ENCODE results near the gene SLC24A1. TPM values are rescaled to one million over a fixed set of nuclear protein-coding genes. Genes with fewer than 3 reads are reported as not detected.

Gene SLC24A1
- total RNA-seq, 1 donor from 2014 or later, result 10.3 TPM

DNA sequence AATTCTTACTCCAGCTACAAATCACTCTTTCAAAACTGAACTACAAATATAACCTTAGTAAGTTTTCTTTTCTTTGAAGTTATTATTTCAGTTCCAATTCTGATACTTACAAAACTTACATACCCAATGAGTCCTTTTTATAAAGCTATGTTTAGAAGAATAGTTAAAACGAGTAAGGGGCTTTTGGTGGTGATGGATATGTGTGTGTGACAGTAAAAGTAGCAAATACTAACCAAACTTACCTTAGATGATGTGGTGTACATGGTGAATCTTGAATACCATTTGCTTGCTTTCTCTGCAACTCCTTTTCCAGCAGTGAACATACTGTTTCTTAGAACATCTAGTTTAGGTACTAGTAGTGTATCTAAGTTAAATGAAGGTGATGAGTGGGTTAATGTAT lies 68.4 kb downstream of the SLC24A1 start:
- H3K36me3 Mint-ChIP-seq (ENCODE audit: low read depth, unreplicated experiment), result peaks cover 22% of the 10 kb centered on the region
- no peak overlapping the region for H3K4me3 Mint-ChIP-seq (ENCODE audit: unreplicated experiment)
- FAIRE-seq (no peak), DNase-seq (ENCODE audit: low read depth) (no peak)
- no peak overlapping the region for H3K27ac Mint-ChIP-seq (ENCODE audit: unreplicated experiment)
- no peaks in the 10 kb centered on the region for H3K79me2 ChIP-seq (ENCODE audit: insufficient read depth, low read length)
- TF ChIP-seq, protein P1, sequence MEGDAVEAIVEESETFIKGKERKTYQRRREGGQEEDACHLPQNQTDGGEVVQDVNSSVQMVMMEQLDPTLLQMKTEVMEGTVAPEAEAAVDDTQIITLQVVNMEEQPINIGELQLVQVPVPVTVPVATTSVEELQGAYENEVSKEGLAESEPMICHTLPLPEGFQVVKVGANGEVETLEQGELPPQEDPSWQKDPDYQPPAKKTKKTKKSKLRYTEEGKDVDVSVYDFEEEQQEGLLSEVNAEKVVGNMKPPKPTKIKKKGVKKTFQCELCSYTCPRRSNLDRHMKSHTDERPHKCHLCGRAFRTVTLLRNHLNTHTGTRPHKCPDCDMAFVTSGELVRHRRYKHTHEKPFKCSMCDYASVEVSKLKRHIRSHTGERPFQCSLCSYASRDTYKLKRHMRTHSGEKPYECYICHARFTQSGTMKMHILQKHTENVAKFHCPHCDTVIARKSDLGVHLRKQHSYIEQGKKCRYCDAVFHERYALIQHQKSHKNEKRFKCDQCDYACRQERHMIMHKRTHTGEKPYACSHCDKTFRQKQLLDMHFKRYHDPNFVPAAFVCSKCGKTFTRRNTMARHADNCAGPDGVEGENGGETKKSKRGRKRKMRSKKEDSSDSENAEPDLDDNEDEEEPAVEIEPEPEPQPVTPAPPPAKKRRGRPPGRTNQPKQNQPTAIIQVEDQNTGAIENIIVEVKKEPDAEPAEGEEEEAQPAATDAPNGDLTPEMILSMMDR (IDR thresholded peaks at IDR 0.05; ENCODE audit: insufficient read depth, low read depth, low read length), result no peak
- TF ChIP-seq EZH2 (IDR thresholded peaks at IDR 0.05; ENCODE audit: insufficient read depth, low read length), result no peak
- no peak overlapping the region for H2AFZ ChIP-seq (ENCODE audit: low read depth, low read length)
- H3K27me3 ChIP-seq (ENCODE audit: insufficient read depth, low read length), result no peaks in the 10 kb centered on the region
- H3K9me3 ChIP-seq (ENCODE audit: insufficient read depth, low read depth, low read length), result no peaks in the 10 kb centered on the region
- H3K4me1 ChIP-seq (ENCODE audit: insufficient read depth, low read length), result no peaks in the 10 kb centered on the region
- no peak overlapping the region for H3K4me3 ChIP-seq (ENCODE audit: insufficient read depth, low read depth, low read length)
- no peak overlapping the region for H3K9ac ChIP-seq (ENCODE audit: low read length)
- no peak overlapping the region for H3K27ac ChIP-seq (ENCODE audit: low read depth, low read length)
- H4K20me1 ChIP-seq (ENCODE audit: insufficient read depth, low read length), result no peaks in the 10 kb centered on the region
- peaks cover 14% of the 10 kb centered on the region for H3K36me3 ChIP-seq (ENCODE audit: insufficient read depth, low read length)
- H3K27me3 Mint-ChIP-seq (ENCODE audit: low read depth, unreplicated experiment), result no peaks in the 10 kb centered on the region
- no peaks in the 10 kb centered on the region for H3K4me1 Mint-ChIP-seq (ENCODE audit: low read depth, unreplicated experiment)
- H3K4me2 ChIP-seq (ENCODE audit: low read length), result no peak overlapping the region
- peaks cover 2% of the 10 kb centered on the region for H3K9me3 Mint-ChIP-seq (ENCODE audit: unreplicated experiment)

DNA sequence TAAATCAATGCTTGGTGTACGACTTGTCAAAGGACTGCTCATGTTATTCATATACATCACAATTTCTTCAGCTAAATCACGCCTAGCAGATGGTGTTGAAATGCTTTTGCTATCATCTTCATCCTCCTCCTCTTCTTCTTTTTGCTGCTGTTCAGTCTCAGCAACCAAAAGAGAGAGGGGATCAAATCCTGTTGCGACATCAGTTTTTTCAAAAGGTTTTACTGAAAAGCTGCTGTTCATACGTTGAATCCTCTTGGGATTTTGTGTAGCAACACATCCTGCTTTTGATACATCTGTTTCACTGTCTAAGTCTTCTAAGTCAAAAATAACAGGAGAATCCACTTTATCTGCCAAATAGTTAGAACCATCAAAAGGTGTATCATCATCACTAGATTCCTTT lies 69.0 kb downstream of the SLC24A1 start:
- Mint-ChIP-seq H3K27me3 (ENCODE audit: low read depth, unreplicated experiment) (no peaks in the 10 kb centered on the region), H3K36me3 (ENCODE audit: low read depth, unreplicated experiment) (peaks cover 19% of the 10 kb centered on the region), H3K9me3 (ENCODE audit: unreplicated experiment) (peaks cover 2% of the 10 kb centered on the region), H3K4me3 (ENCODE audit: unreplicated experiment) (no peak overlapping the region), H3K4me1 (ENCODE audit: low read depth, unreplicated experiment) (no peaks in the 10 kb centered on the region), H3K27ac (ENCODE audit: unreplicated experiment) (no peak overlapping the region)
- H3K36me3 ChIP-seq (ENCODE audit: insufficient read depth, low read length), result peaks cover 14% of the 10 kb centered on the region
- no peaks in the 10 kb centered on the region for H4K20me1 ChIP-seq (ENCODE audit: insufficient read depth, low read length)
- no peaks in the 10 kb centered on the region for H3K4me1 ChIP-seq (ENCODE audit: insufficient read depth, low read length)
- FAIRE-seq (no peak), DNase-seq (ENCODE audit: low read depth) (no peak)
- no peak overlapping the region for H3K27ac ChIP-seq (ENCODE audit: low read depth, low read length)
- H3K27me3 ChIP-seq (ENCODE audit: insufficient read depth, low read length), result no peaks in the 10 kb centered on the region
- H3K9me3 ChIP-seq (ENCODE audit: insufficient read depth, low read depth, low read length), result no peaks in the 10 kb centered on the region
- no peak overlapping the region for H3K4me3 ChIP-seq (ENCODE audit: insufficient read depth, low read depth, low read length)
- H3K4me2 ChIP-seq (ENCODE audit: low read length), result no peak overlapping the region
- no peak overlapping the region for H3K9ac ChIP-seq (ENCODE audit: low read length)
- TF ChIP-seq EZH2 (IDR thresholded peaks at IDR 0.05; ENCODE audit: insufficient read depth, low read length), result no peak
- no peak overlapping the region for H2AFZ ChIP-seq (ENCODE audit: low read depth, low read length)
- no peaks in the 10 kb centered on the region for H3K79me2 ChIP-seq (ENCODE audit: insufficient read depth, low read length)

DNA sequence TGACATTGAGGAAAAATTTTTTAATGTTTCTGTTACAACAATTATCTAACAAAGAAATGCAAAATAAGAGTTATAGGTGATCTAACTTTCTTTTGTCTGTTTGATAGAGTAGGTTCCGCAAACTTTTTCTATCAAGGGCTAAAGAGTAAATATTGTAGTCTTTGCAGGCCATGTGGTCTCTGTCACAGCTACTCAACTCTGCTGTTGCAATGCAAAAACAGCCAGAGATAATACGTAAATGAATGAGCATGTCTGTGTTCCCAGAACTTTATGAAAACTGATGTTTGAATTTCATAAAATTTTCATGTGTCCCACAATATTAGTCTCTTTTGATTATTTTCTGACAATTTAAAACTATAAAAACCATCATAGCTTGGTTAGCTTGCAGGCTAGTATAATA lies 73.3 kb downstream of the SLC24A1 start:
- Histone ChIP-seq H4K20me1 (ENCODE audit: insufficient read depth, low read length) (no peaks in the 10 kb centered on the region), H3K4me1 (ENCODE audit: insufficient read depth, low read length) (no peaks in the 10 kb centered on the region), H3K36me3 (ENCODE audit: insufficient read depth, low read length) (peaks cover 19% of the 10 kb centered on the region), H3K9me3 (ENCODE audit: insufficient read depth, low read depth, low read length) (no peaks in the 10 kb centered on the region), H3K27ac (ENCODE audit: low read depth, low read length) (no peak overlapping the region), H3K27me3 (ENCODE audit: insufficient read depth, low read length) (no peaks in the 10 kb centered on the region), H3K9ac (ENCODE audit: low read length) (no peak overlapping the region), H2AFZ (ENCODE audit: low read depth, low read length) (no peak overlapping the region), H3K4me3 (ENCODE audit: insufficient read depth, low read depth, low read length) (no peak overlapping the region), H3K4me2 (ENCODE audit: low read length) (no peak overlapping the region), H3K79me2 (ENCODE audit: insufficient read depth, low read length) (no peaks in the 10 kb centered on the region)
- TF ChIP-seq, protein P1 (IDR thresholded peaks at IDR 0.05; ENCODE audit: insufficient read depth, low read depth, low read length), result no peak
- TF ChIP-seq EZH2 (IDR thresholded peaks at IDR 0.05; ENCODE audit: insufficient read depth, low read length), result no peak
- Mint-ChIP-seq H3K36me3 (ENCODE audit: low read depth, unreplicated experiment) (peaks cover 8% of the 10 kb centered on the region), H3K27ac (ENCODE audit: unreplicated experiment) (no peak overlapping the region), H3K4me3 (ENCODE audit: unreplicated experiment) (no peak overlapping the region), H3K27me3 (ENCODE audit: low read depth, unreplicated experiment) (no peaks in the 10 kb centered on the region), H3K9me3 (ENCODE audit: unreplicated experiment) (peaks cover 2% of the 10 kb centered on the region), H3K4me1 (ENCODE audit: low read depth, unreplicated experiment) (no peaks in the 10 kb centered on the region)
- FAIRE-seq, result no peak
- DNase-seq (ENCODE audit: low read depth), result no peak

Other genes with a start within 250 kb of the SLC24A1 start
- gene IGDCC3, start 243.9 kb upstream of the SLC24A1 start, total RNA-seq, result 8.4 and 11.0 TPM in 2 replicates
- gene IGDCC4, start 199.0 kb upstream of the SLC24A1 start, total RNA-seq, result 28.1 and 30.7 TPM in 2 replicates
- 25.7 and 29.5 TPM in 2 replicates for gene DPP8, start 104.2 kb upstream of the SLC24A1 start, total RNA-seq
- gene HACD3, start 91.5 kb upstream of the SLC24A1 start, total RNA-seq, result 122 and 129 TPM in 2 replicates
- gene INTS14, start 10.8 kb upstream of the SLC24A1 start, total RNA-seq, result 24.2 and 24.4 TPM in 2 replicates
- gene DENND4A, start 170.4 kb downstream of the SLC24A1 start, total RNA-seq, result 13.9 and 15.8 TPM in 2 replicates
- gene RAB11A, start 247.6 kb downstream of the SLC24A1 start, total RNA-seq, result 233 and 247 TPM in 2 replicates

Data from astrocyte (in vitro differentiated cells and primary cell).